Adipocyte (in vitro differentiated cells): ENCODE results near the gene OR51A4.
A peak's percentile ranks its signal among the peaks of the same experiment; 100 is the strongest.

ENCODE experiments used
- DNase-seq: peaks from one replicate; pipeline ENCODE4 v3.0.0-alpha.2; 2015; ENCODE audit warnings: low read depth
- H3K27me3 ChIP-seq: replicated peaks from 2 replicates; pipeline ENCODE4 v1.7.0; 2013; ENCODE audit warnings: mild to moderate bottlenecking, low read length, moderate library complexity; ENCODE audit not compliant: control insufficient read depth, insufficient read depth
- H3K36me3 ChIP-seq: 2 replicates; pipeline ENCODE4 v1.7.0; 2013; ENCODE audit warnings: low read length, mild to moderate bottlenecking, moderate library complexity; ENCODE audit not compliant: control insufficient read depth, insufficient read depth, severe bottlenecking
- H3K4me1 ChIP-seq: 2 replicates; pipeline ENCODE4 v1.7.0; 2013; ENCODE audit warnings: mild to moderate bottlenecking, low read length, moderate library complexity; ENCODE audit not compliant: control insufficient read depth, insufficient read depth
- H3K4me3 ChIP-seq: 2 replicates; pipeline ENCODE4 v1.7.0; 2013; ENCODE audit warnings: mild to moderate bottlenecking, low read length, moderate library complexity
- H3K9ac ChIP-seq: 2 replicates; pipeline ENCODE4 v1.7.0; 2013; ENCODE audit warnings: mild to moderate bottlenecking, low read length, moderate library complexity
- H3K9me3 ChIP-seq: 2 replicates; pipeline ENCODE4 v1.7.0; 2013; ENCODE audit warnings: mild to moderate bottlenecking, low read length, moderate library complexity; ENCODE audit not compliant: control insufficient read depth

Gene OR51A4

DNA sequence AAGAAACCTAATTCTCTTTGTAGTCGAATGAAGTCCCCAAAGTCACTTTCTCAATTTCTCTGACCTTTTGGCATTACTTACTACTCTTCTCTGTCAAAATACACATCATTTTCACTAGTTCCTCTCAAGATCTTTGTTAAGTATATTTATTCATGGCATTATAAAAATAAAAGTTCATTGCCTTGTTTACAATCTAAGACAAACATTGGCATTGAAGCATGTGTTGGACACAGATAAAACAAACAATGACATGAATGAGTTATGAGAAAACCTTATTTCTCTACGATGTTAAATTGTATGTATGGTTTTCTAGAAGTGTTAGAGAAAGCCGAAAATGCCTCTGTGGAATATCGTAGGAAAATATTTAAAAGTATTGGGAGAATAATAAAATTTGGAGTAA lies 14.7 kb downstream of the OR51A4 start:
- Histone ChIP-seq H3K4me3 (no peak overlapping the region), H3K27me3 (no peaks in the 10 kb centered on the region), H3K4me1 (no peaks in the 10 kb centered on the region), H3K9me3 (no peaks in the 10 kb centered on the region), H3K9ac (no peak overlapping the region), H3K36me3 (no peaks in the 10 kb centered on the region)
- no peak for DNase-seq

DNA sequence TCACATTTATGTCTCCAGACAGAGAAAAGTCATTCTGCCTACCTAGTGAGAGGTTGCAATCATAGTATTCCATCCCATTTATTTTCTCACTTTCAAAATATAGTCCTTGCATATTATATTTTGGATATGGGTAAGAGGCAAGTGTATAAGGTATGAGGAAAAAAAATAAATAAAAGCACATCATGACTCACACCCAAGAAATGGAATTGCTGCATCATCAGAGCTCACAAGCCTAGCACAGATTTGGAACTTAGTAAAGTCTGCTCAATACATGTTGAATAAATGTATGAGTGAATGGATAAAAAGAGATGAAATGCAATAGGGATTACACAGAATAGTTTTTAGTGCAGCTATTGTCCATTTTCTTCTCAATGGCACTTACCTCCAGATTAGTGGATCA lies 20.8 kb downstream of the OR51A4 start:
- H3K27me3 ChIP-seq, result no peaks in the 10 kb centered on the region
- H3K9me3 ChIP-seq, result no peaks in the 10 kb centered on the region
- H3K9ac ChIP-seq, result no peak overlapping the region
- no peak overlapping the region for H3K4me3 ChIP-seq
- peak; percentile 10 for DNase-seq
- no peaks in the 10 kb centered on the region for H3K36me3 ChIP-seq
- no peaks in the 10 kb centered on the region for H3K4me1 ChIP-seq

DNA sequence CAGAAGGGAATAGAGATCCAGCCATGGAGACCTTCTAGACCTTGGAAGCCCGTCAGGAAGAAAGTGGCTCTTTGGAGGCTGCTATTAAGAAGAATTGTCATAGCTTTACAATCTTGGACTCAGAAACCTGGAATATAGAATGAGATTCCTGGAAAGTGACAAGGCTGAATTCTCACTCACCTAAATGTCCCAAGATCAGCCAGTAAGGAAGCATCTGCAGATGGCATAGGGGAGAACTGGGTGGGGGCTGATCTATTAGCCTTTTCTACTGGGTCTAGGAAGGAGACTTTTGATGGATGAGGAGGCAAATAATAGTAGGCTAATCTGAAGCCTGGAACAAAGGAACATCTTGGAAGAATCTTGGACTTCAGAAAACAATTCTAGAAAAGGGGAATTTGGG lies 23.2 kb downstream of the OR51A4 start, which contains the start of gene OR51G1:
TSS of gene OR51G1 (minus strand) at position 101 of the 400 bp plus-strand sequence. CDS start at position 101, 0 bp downstream.
- H3K4me3 ChIP-seq, result no peak within 1 kb of the TSS
- no peaks in the 10 kb centered on the region for H3K36me3 ChIP-seq
- H3K27me3 ChIP-seq, result no peaks in the 10 kb centered on the region
- no peak for DNase-seq
- H3K9me3 ChIP-seq, result no peaks in the 10 kb centered on the region
- H3K9ac ChIP-seq, result no peak within 1 kb of the TSS
- H3K4me1 ChIP-seq, result no peaks in the 10 kb centered on the region

DNA sequence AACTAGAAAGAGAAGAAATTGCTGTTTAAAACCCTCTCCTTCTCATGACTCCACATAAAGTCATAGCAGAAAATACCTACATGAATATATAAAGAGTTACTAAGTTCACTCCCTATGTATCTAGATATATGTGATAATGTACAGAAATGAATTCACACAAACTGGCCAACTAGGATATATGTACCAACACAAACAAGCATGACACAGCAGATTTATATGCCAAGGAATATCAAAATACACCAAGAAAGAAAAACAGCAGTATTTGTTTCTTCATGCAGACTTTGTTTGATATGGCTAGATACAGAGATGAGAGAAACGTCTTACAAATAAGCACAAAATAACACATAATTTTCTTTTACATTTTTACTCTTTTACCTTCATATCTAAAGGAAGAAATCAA lies 25.1 kb downstream of the OR51A4 start:
- Histone ChIP-seq H3K4me1 (no peaks in the 10 kb centered on the region), H3K36me3 (no peaks in the 10 kb centered on the region), H3K9me3 (no peaks in the 10 kb centered on the region), H3K27me3 (no peaks in the 10 kb centered on the region), H3K4me3 (no peak overlapping the region), H3K9ac (no peak overlapping the region)
- no peak for DNase-seq

DNA sequence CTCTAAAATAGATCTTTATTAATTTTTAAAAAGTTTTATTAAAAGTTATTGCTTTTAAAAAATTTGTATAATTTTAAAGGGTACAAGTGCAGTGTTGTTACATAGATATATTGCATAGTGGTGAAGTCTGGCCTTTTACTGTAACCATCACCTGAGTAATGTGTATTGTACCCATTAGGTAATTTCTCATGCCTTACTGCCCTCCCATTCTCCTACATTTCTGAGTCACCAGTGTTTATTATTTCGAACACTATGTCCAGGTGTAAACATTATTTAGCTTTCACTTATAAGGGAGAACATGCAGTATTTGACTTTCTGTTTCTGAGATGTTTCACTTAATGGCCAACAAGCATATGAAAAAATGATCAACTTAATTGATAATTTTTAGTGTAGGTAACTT lies 25.6 kb downstream of the OR51A4 start:
- H3K9ac ChIP-seq, result no peak overlapping the region
- H3K9me3 ChIP-seq, result no peaks in the 10 kb centered on the region
- no peaks in the 10 kb centered on the region for H3K27me3 ChIP-seq
- no peaks in the 10 kb centered on the region for H3K36me3 ChIP-seq
- H3K4me1 ChIP-seq, result no peaks in the 10 kb centered on the region
- no peak for DNase-seq
- no peak overlapping the region for H3K4me3 ChIP-seq

DNA sequence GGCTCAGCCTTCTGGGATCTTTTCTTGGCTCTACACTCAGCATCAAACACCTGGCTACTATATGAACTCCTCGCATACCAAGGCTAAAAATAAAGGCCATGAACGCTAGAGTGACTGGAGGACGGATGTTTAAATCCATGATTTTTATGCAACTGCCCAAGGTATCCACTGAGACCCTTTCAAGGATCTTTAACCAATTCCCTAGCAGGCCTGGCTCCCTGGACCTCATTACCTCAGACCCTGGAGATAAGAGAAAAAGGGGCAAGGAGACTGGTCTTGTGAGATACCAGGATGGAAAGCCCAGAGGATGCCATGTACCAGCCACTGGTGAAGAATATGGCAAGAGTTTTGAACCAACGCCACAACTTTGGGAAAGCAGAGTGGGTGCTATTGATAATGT lies 28.2 kb downstream of the OR51A4 start, which contains the start of gene OR51G2:
TSS of gene OR51G2 (minus strand) at position 101 of the 400 bp plus-strand sequence. CDS start 3,687 bp downstream, outside the sequence.
- no peak for DNase-seq
- H3K9ac ChIP-seq, result no peak within 1 kb of the TSS

DNA sequence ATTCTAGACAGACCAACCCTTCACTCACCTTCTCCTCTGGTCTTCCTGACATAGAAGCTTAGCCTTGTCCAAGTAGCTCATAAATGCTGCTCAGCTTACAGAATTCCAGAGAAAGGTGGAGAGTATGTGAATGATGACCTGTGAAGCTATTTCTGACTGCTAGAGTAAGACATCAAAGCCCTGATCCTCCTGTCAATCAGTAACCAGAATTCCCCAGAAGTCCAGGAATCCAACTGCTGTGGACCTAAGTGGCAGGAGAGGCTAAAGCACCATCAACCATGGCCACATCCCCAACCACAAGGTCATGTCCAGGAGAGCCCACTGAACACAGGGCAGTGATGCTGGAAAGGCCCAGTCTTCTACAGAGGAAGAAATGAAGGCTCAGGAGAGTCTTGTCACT lies 30.8 kb downstream of the OR51A4 start:
- Histone ChIP-seq H3K4me3 (no peak overlapping the region), H3K9me3 (peaks cover 3% of the 10 kb centered on the region), H3K36me3 (no peaks in the 10 kb centered on the region), H3K4me1 (no peaks in the 10 kb centered on the region), H3K9ac (no peak overlapping the region), H3K27me3 (no peaks in the 10 kb centered on the region)
- no peak for DNase-seq

More for the DNA sequence above, 28.2 kb downstream of the OR51A4 start, which contains the start of gene OR51G2:
- H3K9me3 ChIP-seq, result peaks cover 3% of the 10 kb centered on the region
- H3K36me3 ChIP-seq, result no peaks in the 10 kb centered on the region
- no peaks in the 10 kb centered on the region for H3K27me3 ChIP-seq
- H3K4me3 ChIP-seq, result no peak within 1 kb of the TSS
- H3K4me1 ChIP-seq, result no peaks in the 10 kb centered on the region

DNA sequence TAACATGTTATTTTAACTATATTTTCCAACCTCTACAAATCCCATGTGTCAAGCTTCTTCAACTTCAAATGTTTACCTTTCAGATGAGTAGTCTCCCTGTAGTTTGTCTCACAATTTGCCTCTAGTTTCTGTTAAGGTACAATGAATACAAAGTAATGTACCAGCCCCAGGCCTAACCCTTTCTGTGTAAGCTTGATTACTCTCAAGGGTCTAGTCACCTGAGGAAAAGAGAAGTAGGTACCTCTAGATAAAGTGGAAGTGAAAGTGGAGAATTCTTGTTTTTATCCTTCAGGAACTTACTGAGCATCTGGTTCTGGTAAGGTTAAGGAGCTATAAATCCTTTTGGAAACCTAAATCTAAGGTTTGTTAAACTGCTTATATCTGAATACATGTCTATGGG lies 43.9 kb downstream of the OR51A4 start, which contains the start of gene OR51A7:
TSS of gene OR51A7 (plus strand) at position 300 of the 400 bp plus-strand sequence. CDS start 3,587 bp downstream, outside the sequence.
- Histone ChIP-seq H3K36me3 (no peaks in the 10 kb centered on the region), H3K27me3 (no peaks in the 10 kb centered on the region), H3K9me3 (peaks cover 7% of the 10 kb centered on the region), H3K4me1 (no peaks in the 10 kb centered on the region), H3K4me3 (no peak within 1 kb of the TSS), H3K9ac (no peak within 1 kb of the TSS)
- no peak for DNase-seq
